ENCODE measurements around the gene NENF. TPM values are rescaled to one million over a fixed set of nuclear protein-coding genes. Genes with fewer than 3 reads are reported as not detected.

NENF gene
- total RNA-seq, 2 donors from 2014 or later = 56.8 to 134 TPM

DNA sequence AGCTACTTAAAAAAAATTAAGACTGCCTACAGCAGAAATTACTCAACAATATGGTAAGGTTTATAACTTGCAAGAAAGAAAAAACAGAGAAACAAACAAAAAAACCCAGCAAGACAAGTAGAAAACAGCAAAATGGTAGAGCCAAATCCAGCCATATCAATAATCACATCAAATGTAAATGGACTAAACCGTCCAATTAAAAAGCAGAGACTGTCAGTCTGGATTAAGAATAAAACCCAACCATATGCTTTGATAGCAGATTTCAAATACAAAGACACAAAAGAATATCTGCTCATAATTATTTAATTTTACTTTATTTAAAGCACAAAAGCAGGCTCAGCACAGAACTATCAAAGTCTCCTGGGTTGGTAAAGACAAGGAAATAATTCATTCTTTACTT lies 35.5 kb upstream of the NENF start:
- Histone ChIP-seq H3K4me3 (no peak overlapping the region), H3K4me1 (no peaks in the 10 kb centered on the region), H3K27ac (no peak overlapping the region), H3K36me3 (no peaks in the 10 kb centered on the region), H3K9me3 (peaks cover 0 to 18% of the 10 kb centered on the region in 2 donors), H3K27me3 (no peaks in the 10 kb centered on the region)
- no peak for DNase-seq (ENCODE audit: low spot score)
- TF ChIP-seq, protein P1, sequence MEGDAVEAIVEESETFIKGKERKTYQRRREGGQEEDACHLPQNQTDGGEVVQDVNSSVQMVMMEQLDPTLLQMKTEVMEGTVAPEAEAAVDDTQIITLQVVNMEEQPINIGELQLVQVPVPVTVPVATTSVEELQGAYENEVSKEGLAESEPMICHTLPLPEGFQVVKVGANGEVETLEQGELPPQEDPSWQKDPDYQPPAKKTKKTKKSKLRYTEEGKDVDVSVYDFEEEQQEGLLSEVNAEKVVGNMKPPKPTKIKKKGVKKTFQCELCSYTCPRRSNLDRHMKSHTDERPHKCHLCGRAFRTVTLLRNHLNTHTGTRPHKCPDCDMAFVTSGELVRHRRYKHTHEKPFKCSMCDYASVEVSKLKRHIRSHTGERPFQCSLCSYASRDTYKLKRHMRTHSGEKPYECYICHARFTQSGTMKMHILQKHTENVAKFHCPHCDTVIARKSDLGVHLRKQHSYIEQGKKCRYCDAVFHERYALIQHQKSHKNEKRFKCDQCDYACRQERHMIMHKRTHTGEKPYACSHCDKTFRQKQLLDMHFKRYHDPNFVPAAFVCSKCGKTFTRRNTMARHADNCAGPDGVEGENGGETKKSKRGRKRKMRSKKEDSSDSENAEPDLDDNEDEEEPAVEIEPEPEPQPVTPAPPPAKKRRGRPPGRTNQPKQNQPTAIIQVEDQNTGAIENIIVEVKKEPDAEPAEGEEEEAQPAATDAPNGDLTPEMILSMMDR (IDR thresholded peaks at IDR 0.05) = no peak

DNA sequence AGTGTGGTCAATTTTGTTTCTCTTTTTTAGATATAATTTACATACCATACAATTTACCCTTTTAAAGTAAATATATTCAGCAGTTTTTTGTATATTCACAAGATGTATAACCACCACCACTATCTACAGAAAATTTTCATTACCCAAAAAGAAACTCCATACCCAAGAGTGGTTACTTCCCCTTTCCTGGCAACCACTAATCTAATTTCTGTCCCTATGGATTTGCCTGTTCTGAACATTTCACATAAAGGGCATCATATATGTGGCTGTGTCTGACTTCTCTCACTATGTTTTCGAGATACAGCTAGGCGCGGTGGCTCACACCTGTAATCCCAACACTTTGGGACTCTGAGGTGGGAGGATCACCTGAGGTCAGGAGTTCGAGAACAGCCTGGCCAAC lies 31.7 kb upstream of the NENF start:
- no peak overlapping the region for H3K27ac ChIP-seq
- no peak for DNase-seq (ENCODE audit: low spot score)
- TF ChIP-seq, protein P1 (IDR thresholded peaks at IDR 0.05) = no peak
- no peaks in the 10 kb centered on the region for H3K36me3 ChIP-seq
- no peaks in the 10 kb centered on the region for H3K27me3 ChIP-seq
- H3K4me1 ChIP-seq = no peaks in the 10 kb centered on the region
- no peak overlapping the region for H3K4me3 ChIP-seq
- H3K9me3 ChIP-seq = peaks cover 0 to 16% of the 10 kb centered on the region in 2 donors

DNA sequence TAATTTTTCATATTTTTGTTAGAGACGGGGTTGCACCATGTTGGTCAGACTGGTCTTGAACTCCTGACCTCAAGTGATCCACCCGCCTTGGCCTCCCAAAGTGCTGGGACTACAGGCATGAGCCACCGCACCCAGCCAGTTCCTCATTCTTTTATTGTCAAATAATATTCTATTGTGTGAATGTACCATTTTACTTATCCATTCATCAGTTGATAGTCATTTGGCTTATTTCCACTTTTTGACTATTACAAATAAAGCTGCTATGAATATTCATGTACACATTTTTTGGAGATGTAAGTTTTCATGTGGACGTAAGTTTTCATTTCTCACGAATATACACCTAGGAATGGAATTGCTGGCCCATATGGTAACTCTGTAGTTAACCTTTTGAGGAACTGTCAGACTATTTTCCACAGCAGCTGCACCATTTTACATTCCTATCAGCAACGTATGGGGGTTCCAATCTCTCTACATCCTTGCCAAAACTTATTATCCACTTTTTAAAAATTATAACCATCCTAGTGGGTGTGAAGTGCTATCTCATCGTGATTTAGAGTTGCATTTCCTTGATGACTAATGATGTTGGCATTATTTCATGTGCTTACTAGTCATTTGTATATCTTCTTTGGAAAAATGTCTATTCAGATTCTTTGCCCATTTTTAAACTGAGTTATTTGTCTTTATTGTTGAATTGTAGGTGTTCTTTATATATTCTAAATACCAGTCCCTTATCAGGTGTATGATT lies 30.7 kb upstream of the NENF start:
- Histone ChIP-seq H3K36me3 (no peaks in the 10 kb centered on the region), H3K27me3 (no peaks in the 10 kb centered on the region), H3K9me3 (peaks cover 0 to 6% of the 10 kb centered on the region in 2 donors), H3K4me1 (no peaks in the 10 kb centered on the region), H3K27ac (no peak overlapping the region), H3K4me3 (no peak overlapping the region)
- no peak for DNase-seq (ENCODE audit: low spot score)
- TF ChIP-seq, protein P1 (IDR thresholded peaks at IDR 0.05) = no peak

DNA sequence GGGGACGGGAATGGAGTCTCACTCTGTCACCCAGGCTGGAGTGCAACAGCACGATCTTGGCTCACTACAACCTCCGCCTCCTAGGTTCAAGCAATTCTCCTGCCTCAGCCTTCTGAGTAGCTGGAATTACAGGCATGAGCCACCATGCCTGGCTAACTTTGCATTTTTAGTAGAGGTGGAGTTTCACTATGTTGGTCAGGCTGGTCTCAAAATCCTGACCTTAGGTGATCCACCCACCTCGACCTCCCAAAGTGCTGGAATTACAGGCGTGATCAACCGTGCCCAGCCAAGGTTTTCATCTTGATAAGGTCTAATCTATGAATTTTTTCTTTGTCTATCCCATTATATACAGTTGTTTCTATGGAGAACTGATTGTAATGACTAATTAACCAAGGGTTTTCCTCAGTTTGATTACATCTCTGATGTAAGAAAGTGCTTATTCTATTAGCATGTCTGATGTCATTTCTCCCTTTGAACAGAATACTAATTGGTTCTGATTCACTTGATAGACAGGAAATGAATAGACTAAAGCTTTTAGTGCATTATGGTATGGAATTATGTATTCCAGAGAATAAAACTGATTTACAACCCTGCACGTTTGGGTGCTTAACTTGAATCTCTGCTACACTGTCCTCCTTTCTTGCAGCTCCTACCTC lies 29.9 kb upstream of the NENF start:
- peaks cover 5% of the 10 kb centered on the region for H3K36me3 ChIP-seq
- no peak overlapping the region for H3K4me3 ChIP-seq
- no peaks in the 10 kb centered on the region for H3K27me3 ChIP-seq
- DNase-seq (ENCODE audit: low spot score) = no peak
- H3K27ac ChIP-seq = no peak overlapping the region
- H3K4me1 ChIP-seq = no peaks in the 10 kb centered on the region
- TF ChIP-seq, protein P1 (IDR thresholded peaks at IDR 0.05) = no peak
- H3K9me3 ChIP-seq = no peaks in the 10 kb centered on the region

DNA sequence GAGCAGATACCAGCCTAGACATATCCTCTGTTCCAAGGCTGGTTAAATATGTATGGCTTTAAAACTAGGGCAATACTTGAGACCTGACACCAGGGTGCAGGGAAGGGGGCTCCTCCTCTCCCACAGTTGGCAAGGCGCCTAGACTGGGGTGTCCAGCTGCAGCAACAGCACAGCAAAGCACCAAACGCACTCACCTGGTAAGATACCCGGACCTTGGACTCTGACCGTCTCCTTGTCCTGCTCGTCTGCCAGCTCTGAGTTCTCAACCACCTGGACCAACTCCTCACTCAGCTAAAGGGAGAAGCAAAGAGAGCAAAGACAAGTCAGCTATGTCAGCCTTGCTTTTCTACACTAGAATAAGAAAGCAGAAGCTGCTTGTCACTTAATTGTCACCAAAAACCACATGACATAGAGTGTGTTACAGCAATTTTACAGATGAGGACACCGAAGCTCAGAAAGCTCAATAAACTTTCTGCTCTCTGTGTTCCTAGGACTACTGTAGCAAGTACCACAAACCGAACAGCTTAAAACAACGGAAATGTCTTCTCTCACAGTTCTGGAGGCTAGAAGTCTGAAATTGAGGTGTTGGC lies 22.4 kb upstream of the NENF start:
- no peak for DNase-seq (ENCODE audit: low spot score)
- Histone ChIP-seq H3K27me3 (no peaks in the 10 kb centered on the region), H3K4me3 (no peak overlapping the region), H3K9me3 (no peaks in the 10 kb centered on the region), H3K27ac (no peak overlapping the region), H3K36me3 (peaks cover 15% of the 10 kb centered on the region), H3K4me1 (peaks cover 0 to 14% of the 10 kb centered on the region in 2 donors)
- TF ChIP-seq, protein P1 (IDR thresholded peaks at IDR 0.05) = no peak
